ENCODE data around the gene CAMSAP2. TPM values are rescaled to one million over a fixed set of nuclear protein-coding genes. Genes with fewer than 3 reads are reported as not detected.
"Not testable (repeated sequence)": the region's sequence is repeated elsewhere in the genome, so short reads cannot be mapped to it uniquely, and the experiment has no call there.

Gene CAMSAP2
- total RNA-seq, 1 experiment from 2014 or later, result 20.7 TPM

DNA sequence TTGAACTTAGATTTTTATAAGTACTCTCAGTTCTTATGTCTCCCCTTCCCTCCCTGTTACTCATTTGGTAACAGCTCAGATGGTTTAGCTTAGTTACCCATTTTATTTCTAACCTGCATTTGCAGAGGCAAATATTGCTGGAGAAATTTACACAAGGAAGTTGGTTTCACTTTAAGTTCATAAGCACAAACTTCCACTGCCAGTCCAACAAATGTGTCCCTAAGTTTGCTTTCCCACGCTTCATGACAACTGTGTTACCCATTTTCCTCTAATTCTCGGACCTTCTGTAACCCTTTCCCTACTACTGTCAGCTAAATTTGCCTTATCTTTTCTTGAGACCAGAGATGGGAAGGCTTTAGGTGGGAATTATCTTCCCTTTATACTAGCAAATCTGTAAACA is 70.2 kb downstream of the CAMSAP2 start:
- ATAC-seq, result no peak
- H3K9me3 Mint-ChIP-seq, result no peaks in the 10 kb centered on the region
- POLR2A ChIA-PET, result no interaction called here
- no peak overlapping the region for H3K4me3 Mint-ChIP-seq
- DNase-seq (ENCODE audit: low spot score), result no peak
- no peak for TF ChIP-seq MYBL2 (CRISPR knock-in tag; IDR thresholded peaks at IDR 0.05)
- no peak for TF ChIP-seq EMX1 (CRISPR knock-in tag; IDR thresholded peaks at IDR 0.05)
- TF ChIP-seq, protein P1, sequence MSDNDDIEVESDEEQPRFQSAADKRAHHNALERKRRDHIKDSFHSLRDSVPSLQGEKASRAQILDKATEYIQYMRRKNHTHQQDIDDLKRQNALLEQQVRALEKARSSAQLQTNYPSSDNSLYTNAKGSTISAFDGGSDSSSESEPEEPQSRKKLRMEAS (CRISPR knock-in tag; IDR thresholded peaks at IDR 0.05), result no peak
- no peak for TF ChIP-seq NR2C2 (CRISPR knock-in tag; IDR thresholded peaks at IDR 0.05)
- TF ChIP-seq ZNF263 (CRISPR knock-in tag; IDR thresholded peaks at IDR 0.05; ENCODE audit: low read depth), result no peak
- TF ChIP-seq, protein P2, sequence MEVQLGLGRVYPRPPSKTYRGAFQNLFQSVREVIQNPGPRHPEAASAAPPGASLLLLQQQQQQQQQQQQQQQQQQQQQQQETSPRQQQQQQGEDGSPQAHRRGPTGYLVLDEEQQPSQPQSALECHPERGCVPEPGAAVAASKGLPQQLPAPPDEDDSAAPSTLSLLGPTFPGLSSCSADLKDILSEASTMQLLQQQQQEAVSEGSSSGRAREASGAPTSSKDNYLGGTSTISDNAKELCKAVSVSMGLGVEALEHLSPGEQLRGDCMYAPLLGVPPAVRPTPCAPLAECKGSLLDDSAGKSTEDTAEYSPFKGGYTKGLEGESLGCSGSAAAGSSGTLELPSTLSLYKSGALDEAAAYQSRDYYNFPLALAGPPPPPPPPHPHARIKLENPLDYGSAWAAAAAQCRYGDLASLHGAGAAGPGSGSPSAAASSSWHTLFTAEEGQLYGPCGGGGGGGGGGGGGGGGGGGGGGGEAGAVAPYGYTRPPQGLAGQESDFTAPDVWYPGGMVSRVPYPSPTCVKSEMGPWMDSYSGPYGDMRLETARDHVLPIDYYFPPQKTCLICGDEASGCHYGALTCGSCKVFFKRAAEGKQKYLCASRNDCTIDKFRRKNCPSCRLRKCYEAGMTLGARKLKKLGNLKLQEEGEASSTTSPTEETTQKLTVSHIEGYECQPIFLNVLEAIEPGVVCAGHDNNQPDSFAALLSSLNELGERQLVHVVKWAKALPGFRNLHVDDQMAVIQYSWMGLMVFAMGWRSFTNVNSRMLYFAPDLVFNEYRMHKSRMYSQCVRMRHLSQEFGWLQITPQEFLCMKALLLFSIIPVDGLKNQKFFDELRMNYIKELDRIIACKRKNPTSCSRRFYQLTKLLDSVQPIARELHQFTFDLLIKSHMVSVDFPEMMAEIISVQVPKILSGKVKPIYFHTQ (CRISPR knock-in tag; IDR thresholded peaks at IDR 0.05), result no peak
- TF ChIP-seq, protein P3, sequence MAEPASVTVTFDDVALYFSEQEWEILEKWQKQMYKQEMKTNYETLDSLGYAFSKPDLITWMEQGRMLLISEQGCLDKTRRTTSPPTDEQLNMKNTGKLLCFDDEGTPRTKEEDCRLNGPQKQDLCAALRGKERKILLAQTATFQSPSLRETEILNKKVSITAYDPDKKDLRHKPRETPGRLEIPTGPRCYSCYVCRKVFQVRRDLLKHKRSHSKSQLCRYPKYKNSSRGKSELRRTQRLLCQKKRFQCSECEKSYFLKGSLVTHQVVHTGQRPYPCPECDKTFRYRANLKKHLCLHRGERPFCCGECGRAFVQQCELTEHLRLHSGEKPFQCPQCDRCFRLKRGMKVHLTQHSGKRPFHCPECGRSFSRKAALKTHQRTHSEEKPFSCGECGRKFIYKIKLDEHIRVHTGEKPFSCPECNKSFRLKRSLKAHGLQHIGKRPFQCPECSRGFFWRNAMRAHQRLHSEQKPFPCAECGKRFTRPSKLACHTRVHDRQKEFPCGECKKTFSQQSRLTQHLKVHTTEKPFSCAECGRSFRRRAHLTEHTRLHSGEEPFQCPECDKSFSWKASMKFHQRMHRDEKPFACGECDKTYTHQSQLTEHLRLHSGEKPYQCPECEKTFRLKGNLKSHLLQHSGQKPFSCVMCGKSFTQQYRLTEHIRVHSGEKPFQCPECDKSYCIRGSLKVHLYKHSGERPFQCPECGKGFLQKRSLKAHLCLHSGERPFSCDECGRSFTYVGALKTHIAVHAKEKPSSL (CRISPR knock-in tag; conservative IDR thresholded peaks at IDR 0.05), result no peak
- TF ChIP-seq, protein P4, sequence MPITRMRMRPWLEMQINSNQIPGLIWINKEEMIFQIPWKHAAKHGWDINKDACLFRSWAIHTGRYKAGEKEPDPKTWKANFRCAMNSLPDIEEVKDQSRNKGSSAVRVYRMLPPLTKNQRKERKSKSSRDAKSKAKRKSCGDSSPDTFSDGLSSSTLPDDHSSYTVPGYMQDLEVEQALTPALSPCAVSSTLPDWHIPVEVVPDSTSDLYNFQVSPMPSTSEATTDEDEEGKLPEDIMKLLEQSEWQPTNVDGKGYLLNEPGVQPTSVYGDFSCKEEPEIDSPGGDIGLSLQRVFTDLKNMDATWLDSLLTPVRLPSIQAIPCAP (CRISPR knock-in tag; IDR thresholded peaks at IDR 0.05), result no peak
- no peak for TF ChIP-seq SMAD3 (CRISPR knock-in tag; IDR thresholded peaks at IDR 0.05; ENCODE audit: borderline replicate concordance)
- TF ChIP-seq RORB (CRISPR knock-in tag; IDR thresholded peaks at IDR 0.05), result no peak
- TF ChIP-seq ZNF232 (CRISPR knock-in tag; IDR thresholded peaks at IDR 0.05), result no peak
- TF ChIP-seq MXD4 (CRISPR knock-in tag; IDR thresholded peaks at IDR 0.05; ENCODE audit: borderline replicate concordance), result no peak
- no peak for TF ChIP-seq JUN (CRISPR knock-in tag; IDR thresholded peaks at IDR 0.05)
- TF ChIP-seq, protein P5, sequence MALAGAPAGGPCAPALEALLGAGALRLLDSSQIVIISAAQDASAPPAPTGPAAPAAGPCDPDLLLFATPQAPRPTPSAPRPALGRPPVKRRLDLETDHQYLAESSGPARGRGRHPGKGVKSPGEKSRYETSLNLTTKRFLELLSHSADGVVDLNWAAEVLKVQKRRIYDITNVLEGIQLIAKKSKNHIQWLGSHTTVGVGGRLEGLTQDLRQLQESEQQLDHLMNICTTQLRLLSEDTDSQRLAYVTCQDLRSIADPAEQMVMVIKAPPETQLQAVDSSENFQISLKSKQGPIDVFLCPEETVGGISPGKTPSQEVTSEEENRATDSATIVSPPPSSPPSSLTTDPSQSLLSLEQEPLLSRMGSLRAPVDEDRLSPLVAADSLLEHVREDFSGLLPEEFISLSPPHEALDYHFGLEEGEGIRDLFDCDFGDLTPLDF (CRISPR knock-in tag; IDR thresholded peaks at IDR 0.05), result no peak
- no peak for TF ChIP-seq NFATC4 (CRISPR knock-in tag; IDR thresholded peaks at IDR 0.05)
- 0 out of 2 replicates have a peak overlapping the region, but pooled peaks have one; percentile 31 for H3K27ac Mint-ChIP-seq
- peaks cover 8% of the 10 kb centered on the region for H3K4me1 Mint-ChIP-seq
- H3K27me3 Mint-ChIP-seq (ENCODE audit: low read depth), result no peaks in the 10 kb centered on the region
- CTCF ChIA-PET, result no interaction called here
- peaks cover 26% of the 10 kb centered on the region for H3K36me3 Mint-ChIP-seq

DNA sequence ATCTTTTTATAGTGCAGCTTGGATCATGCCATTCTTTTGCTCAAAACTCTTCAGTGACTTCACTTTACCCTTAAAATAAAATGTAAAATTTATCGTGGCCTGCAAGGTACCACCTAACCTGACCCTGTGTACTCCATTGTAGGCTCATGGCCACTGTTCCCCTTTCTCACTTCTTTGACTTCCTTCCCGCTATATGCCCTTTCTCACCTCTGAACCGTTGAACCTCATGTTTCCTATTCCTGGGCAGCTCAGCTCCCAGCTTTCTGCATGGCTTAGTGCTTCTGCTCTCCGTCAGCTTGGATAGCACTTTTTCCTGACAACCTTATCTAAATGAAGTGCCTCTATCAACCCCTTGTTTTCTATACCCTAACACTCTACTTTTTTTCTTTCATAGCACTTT is 73.0 kb downstream of the CAMSAP2 start:
- Mint-ChIP-seq H3K9me3 (no peaks in the 10 kb centered on the region), H3K4me1 (no peaks in the 10 kb centered on the region), H3K36me3 (peaks cover 26% of the 10 kb centered on the region), H3K27ac (no peak overlapping the region), H3K27me3 (ENCODE audit: low read depth) (no peaks in the 10 kb centered on the region), H3K4me3 (no peak overlapping the region)
- TF ChIP-seq SMAD4 (CRISPR knock-in tag; IDR thresholded peaks at IDR 0.05) (no peak), IRF2 (CRISPR knock-in tag; IDR thresholded peaks at IDR 0.05; ENCODE audit: borderline replicate concordance, low read depth) (no peak), ZNF671 (CRISPR knock-in tag; IDR thresholded peaks at IDR 0.05) (no peak), JUN (CRISPR knock-in tag; IDR thresholded peaks at IDR 0.05) (no peak), NR2C2 (CRISPR knock-in tag; IDR thresholded peaks at IDR 0.05) (no peak)
- TF ChIP-seq, protein P6, sequence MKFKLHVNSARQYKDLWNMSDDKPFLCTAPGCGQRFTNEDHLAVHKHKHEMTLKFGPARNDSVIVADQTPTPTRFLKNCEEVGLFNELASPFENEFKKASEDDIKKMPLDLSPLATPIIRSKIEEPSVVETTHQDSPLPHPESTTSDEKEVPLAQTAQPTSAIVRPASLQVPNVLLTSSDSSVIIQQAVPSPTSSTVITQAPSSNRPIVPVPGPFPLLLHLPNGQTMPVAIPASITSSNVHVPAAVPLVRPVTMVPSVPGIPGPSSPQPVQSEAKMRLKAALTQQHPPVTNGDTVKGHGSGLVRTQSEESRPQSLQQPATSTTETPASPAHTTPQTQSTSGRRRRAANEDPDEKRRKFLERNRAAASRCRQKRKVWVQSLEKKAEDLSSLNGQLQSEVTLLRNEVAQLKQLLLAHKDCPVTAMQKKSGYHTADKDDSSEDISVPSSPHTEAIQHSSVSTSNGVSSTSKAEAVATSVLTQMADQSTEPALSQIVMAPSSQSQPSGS (CRISPR knock-in tag; IDR thresholded peaks at IDR 0.05; ENCODE audit: borderline replicate concordance, low read depth), result no peak
- ChIA-PET CTCF (interaction anchor here (1.3 kb wide), 1 partner anchor 190 kb away, joined by 5 read pairs; no protein-coding TSS in a partner anchor), POLR2A (no interaction called here)
- DNase-seq (ENCODE audit: low spot score), result no peak
- no peak for ATAC-seq

DNA sequence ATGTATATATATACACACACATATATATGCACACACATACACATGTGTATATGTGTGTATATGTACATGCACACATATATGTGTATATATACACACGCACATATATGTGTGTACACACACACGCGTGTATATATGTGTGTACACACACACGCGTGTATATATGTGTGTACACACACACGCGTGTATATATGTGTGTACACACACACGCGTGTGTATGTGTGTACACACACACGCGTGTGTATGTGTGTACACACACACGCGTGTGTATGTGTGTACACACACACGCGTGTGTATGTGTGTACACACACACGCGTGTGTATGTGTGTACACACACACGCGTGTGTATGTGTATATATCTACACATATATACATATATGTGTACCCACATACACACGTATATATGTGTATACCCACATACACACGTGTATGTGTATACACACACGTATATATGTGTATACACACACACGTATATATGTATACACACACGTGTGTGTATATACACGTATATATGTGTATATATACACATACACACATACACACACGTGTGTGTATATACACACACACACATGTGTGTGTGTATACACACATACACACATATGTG is 78.0 kb downstream of the CAMSAP2 start:
- peak; percentile 43; the same call in 1 of the 2 replicates for ATAC-seq
- H3K36me3 Mint-ChIP-seq; H3K27me3 Mint-ChIP-seq (ENCODE audit: low read depth); H3K27ac Mint-ChIP-seq; DNase-seq (ENCODE audit: low spot score); H3K9me3 Mint-ChIP-seq; POLR2A ChIA-PET; CTCF ChIA-PET; H3K4me3 Mint-ChIP-seq; H3K4me1 Mint-ChIP-seq: not testable (repeated sequence)
